SK-N-SH treated with all-trans-retinoic acid at 6 μM for 48 hours (cell line): Measurements from ENCODE around the gene POLR2I.

Experiments used
- ARNTL ChIP-seq: fragments of 450-650 bp; formaldehyde crosslinking; IDR thresholded peaks from 2 replicates; pipeline ENCODE4 v1.5.0; 2020; ENCODE audit warnings: low read depth, mild to moderate bottlenecking, moderate library complexity, borderline replicate concordance
- TOX ChIP-seq: fragments of 250-450 bp; sonication (Bioruptor Pico); IDR thresholded peaks from 2 replicates; pipeline ENCODE4 v1.8.0; 2021; ENCODE audit warnings: mild to moderate bottlenecking, moderate library complexity, borderline replicate concordance

GRCh38 chr19:36160821-36161596 is 46.3 kb upstream of the POLR2I start:
- TF ChIP-seq ARNTL (CRISPR knock-in tag): no peak
- TF ChIP-seq TOX (CRISPR knock-in tag): no peak
